Rectal smooth muscle tissue (tissue), 1 donor: ENCODE data around the gene BTBD7.

ENCODE experiments used
- H3K27ac ChIP-seq: one replicate; pipeline ENCODE4 v1.7.0; 2013; ENCODE audit warnings: low read depth, low read length, inconsistent platforms
- H3K27me3 ChIP-seq: one replicate; pipeline ENCODE4 v1.7.0; 2013; ENCODE audit warnings: low read length; ENCODE audit not compliant: control insufficient read depth, insufficient read depth
- H3K36me3 ChIP-seq: one replicate; pipeline ENCODE4 v1.7.0; 2013; ENCODE audit warnings: low read length; ENCODE audit not compliant: control insufficient read depth, insufficient read depth
- H3K4me1 ChIP-seq: one replicate; pipeline ENCODE4 v1.7.0; 2013; ENCODE audit warnings: low read length; ENCODE audit not compliant: control insufficient read depth, insufficient read depth
- H3K4me3 ChIP-seq: one replicate; pipeline ENCODE4 v1.7.0; 2013; ENCODE audit warnings: low read length
- H3K9ac ChIP-seq: one replicate; pipeline ENCODE4 v1.7.0; 2013; ENCODE audit warnings: low read length

BTBD7 gene

GRCh38 chr14:93280743-93281142, 52.1 kb downstream of the BTBD7 start:
- Histone ChIP-seq H3K27ac (no peak overlapping the region), H3K36me3 (no peaks in the 10 kb centered on the region), H3K27me3 (no peaks in the 10 kb centered on the region), H3K4me3 (no peak overlapping the region), H3K9ac (no peak overlapping the region), H3K4me1 (no peaks in the 10 kb centered on the region)

GRCh38 chr14:93276031-93276716, 56.7 kb downstream of the BTBD7 start:
- H3K9ac ChIP-seq, result no peak overlapping the region
- H3K27me3 ChIP-seq, result no peaks in the 10 kb centered on the region
- no peak overlapping the region for H3K27ac ChIP-seq
- no peaks in the 10 kb centered on the region for H3K36me3 ChIP-seq
- H3K4me1 ChIP-seq, result no peaks in the 10 kb centered on the region
- H3K4me3 ChIP-seq, result no peak overlapping the region

- Histone ChIP-seq H3K4me1 (no peaks in the 10 kb centered on the region), H3K9ac (no peak overlapping the region), H3K4me3 (no peak overlapping the region), H3K27ac (no peak overlapping the region), H3K36me3 (no peaks in the 10 kb centered on the region), H3K27me3 (no peaks in the 10 kb centered on the region)
These were observed 58.6 kb downstream of the BTBD7 start for GRCh38 chr14:93274055-93274806.

- no peak overlapping the region for H3K9ac ChIP-seq
- H3K4me3 ChIP-seq, result no peak overlapping the region
- no peak overlapping the region for H3K27ac ChIP-seq
- no peaks in the 10 kb centered on the region for H3K27me3 ChIP-seq
- no peaks in the 10 kb centered on the region for H3K36me3 ChIP-seq
- no peaks in the 10 kb centered on the region for H3K4me1 ChIP-seq
These were observed 61.7 kb downstream of the BTBD7 start for GRCh38 chr14:93271111-93271510.

- no peak overlapping the region for H3K27ac ChIP-seq
- H3K4me3 ChIP-seq, result no peak overlapping the region
- no peak overlapping the region for H3K9ac ChIP-seq
- H3K4me1 ChIP-seq, result no peaks in the 10 kb centered on the region
- no peaks in the 10 kb centered on the region for H3K27me3 ChIP-seq
- no peaks in the 10 kb centered on the region for H3K36me3 ChIP-seq
These were observed 63.3 kb downstream of the BTBD7 start for GRCh38 chr14:93269341-93270068.

GRCh38 chr14:93268406-93268805, 64.4 kb downstream of the BTBD7 start:
- Histone ChIP-seq H3K27ac (no peak overlapping the region), H3K9ac (no peak overlapping the region), H3K4me1 (no peaks in the 10 kb centered on the region), H3K27me3 (no peaks in the 10 kb centered on the region), H3K4me3 (no peak overlapping the region), H3K36me3 (no peaks in the 10 kb centered on the region)

GRCh38 chr14:93267149-93267711, 65.6 kb downstream of the BTBD7 start:
- no peaks in the 10 kb centered on the region for H3K27me3 ChIP-seq
- no peak overlapping the region for H3K9ac ChIP-seq
- no peaks in the 10 kb centered on the region for H3K4me1 ChIP-seq
- no peak overlapping the region for H3K4me3 ChIP-seq
- H3K27ac ChIP-seq, result no peak overlapping the region
- H3K36me3 ChIP-seq, result peaks cover 2% of the 10 kb centered on the region

- Histone ChIP-seq H3K36me3 (peaks cover 2% of the 10 kb centered on the region), H3K27ac (no peak overlapping the region), H3K9ac (no peak overlapping the region), H3K27me3 (no peaks in the 10 kb centered on the region), H3K4me1 (no peaks in the 10 kb centered on the region), H3K4me3 (no peak overlapping the region)
These were observed 66.7 kb downstream of the BTBD7 start for GRCh38 chr14:93266127-93266526.

- Histone ChIP-seq H3K9ac (no peak overlapping the region), H3K4me1 (no peaks in the 10 kb centered on the region), H3K27ac (no peak overlapping the region), H3K36me3 (peaks cover 5% of the 10 kb centered on the region), H3K4me3 (no peak overlapping the region), H3K27me3 (no peaks in the 10 kb centered on the region)
These were observed 69.4 kb downstream of the BTBD7 start for GRCh38 chr14:93263416-93263815.

GRCh38 chr14:93262446-93262845, 70.4 kb downstream of the BTBD7 start:
- no peaks in the 10 kb centered on the region for H3K4me1 ChIP-seq
- no peak overlapping the region for H3K4me3 ChIP-seq
- no peaks in the 10 kb centered on the region for H3K27me3 ChIP-seq
- H3K36me3 ChIP-seq, result peaks cover 5% of the 10 kb centered on the region
- no peak overlapping the region for H3K9ac ChIP-seq
- no peak overlapping the region for H3K27ac ChIP-seq

GRCh38 chr14:93249128-93249831, 83.6 kb downstream of the BTBD7 start:
- no peaks in the 10 kb centered on the region for H3K27me3 ChIP-seq
- H3K27ac ChIP-seq, result no peak overlapping the region
- no peaks in the 10 kb centered on the region for H3K4me1 ChIP-seq
- H3K9ac ChIP-seq, result no peak overlapping the region
- peaks cover 14% of the 10 kb centered on the region for H3K36me3 ChIP-seq
- no peak overlapping the region for H3K4me3 ChIP-seq

- H3K27me3 ChIP-seq, result no peaks in the 10 kb centered on the region
- H3K4me1 ChIP-seq, result no peaks in the 10 kb centered on the region
- H3K36me3 ChIP-seq, result peaks cover 20% of the 10 kb centered on the region
- H3K4me3 ChIP-seq, result no peak overlapping the region
- H3K9ac ChIP-seq, result no peak overlapping the region
- H3K27ac ChIP-seq, result no peak overlapping the region
These were observed 86.3 kb downstream of the BTBD7 start for GRCh38 chr14:93246534-93246933.
